Esophagus squamous epithelium (tissue), 4 donors: ENCODE data around the gene PYGB.

ENCODE experiments used
- POLR2A ChIP-seq, 4 donors: fragments of 450-650 bp; IDR thresholded peaks; one replicate each; pipeline ENCODE4 v1.6.1; 2017; ENCODE audit warnings: antibody characterized with exemption in 4 of 4, mild to moderate bottlenecking in 4 of 4, moderate library complexity in 3 of 4
- TF ChIP-seq, protein P1 (sequence below), 6 experiments: fragments of 450-650 bp in 4 of 6; fragments of 200-600 bp in 2 of 6; sonication (generic) in 2 of 6; IDR thresholded peaks; one replicate each; pipeline ENCODE4 v1.5.1; 2016 to 2019; ENCODE audit warnings: antibody characterized with exemption in 6 of 6, mild to moderate bottlenecking in 4 of 6, moderate library complexity in 4 of 6

DNA sequence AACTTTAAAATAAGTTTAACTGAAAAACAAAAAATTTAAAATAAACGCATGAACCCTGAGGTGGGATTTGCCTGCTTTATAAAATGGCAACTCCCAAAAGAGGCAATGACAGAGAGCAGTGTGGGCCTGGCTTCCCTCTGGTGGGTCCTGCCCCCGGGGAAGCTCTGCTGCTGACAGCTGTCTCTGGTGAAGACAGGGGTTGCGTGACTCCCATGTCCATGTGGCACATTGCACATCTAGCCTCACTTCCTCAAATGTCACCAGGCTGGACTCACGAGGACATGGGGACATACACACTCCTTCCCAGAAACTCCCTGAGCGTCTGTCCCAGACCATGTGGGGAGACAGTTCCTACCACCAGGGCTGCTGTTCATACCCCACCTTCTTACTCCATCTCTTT, 76.5 kb downstream of the PYGB start:
- TF ChIP-seq, protein P1, sequence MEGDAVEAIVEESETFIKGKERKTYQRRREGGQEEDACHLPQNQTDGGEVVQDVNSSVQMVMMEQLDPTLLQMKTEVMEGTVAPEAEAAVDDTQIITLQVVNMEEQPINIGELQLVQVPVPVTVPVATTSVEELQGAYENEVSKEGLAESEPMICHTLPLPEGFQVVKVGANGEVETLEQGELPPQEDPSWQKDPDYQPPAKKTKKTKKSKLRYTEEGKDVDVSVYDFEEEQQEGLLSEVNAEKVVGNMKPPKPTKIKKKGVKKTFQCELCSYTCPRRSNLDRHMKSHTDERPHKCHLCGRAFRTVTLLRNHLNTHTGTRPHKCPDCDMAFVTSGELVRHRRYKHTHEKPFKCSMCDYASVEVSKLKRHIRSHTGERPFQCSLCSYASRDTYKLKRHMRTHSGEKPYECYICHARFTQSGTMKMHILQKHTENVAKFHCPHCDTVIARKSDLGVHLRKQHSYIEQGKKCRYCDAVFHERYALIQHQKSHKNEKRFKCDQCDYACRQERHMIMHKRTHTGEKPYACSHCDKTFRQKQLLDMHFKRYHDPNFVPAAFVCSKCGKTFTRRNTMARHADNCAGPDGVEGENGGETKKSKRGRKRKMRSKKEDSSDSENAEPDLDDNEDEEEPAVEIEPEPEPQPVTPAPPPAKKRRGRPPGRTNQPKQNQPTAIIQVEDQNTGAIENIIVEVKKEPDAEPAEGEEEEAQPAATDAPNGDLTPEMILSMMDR (IDR thresholded peaks at IDR 0.05): no peak
- TF ChIP-seq POLR2A (IDR thresholded peaks at IDR 0.05): no peak
